Testis (tissue), 3 donors: ENCODE results near the gene TTLL5. TPM values are rescaled to one million over a fixed set of nuclear protein-coding genes. Genes with fewer than 3 reads are reported as not detected.

Source experiments
- DNase-seq: peaks from one replicate; pipeline ENCODE4 v3.0.0-alpha.2; 2019
- H3K27ac ChIP-seq, 2 donors: fragments of 200-600 bp; sonication (generic); one replicate each; pipeline ENCODE4 v1.5.1; 2019
- H3K27me3 ChIP-seq: fragments of 200-600 bp; sonication (generic); one replicate; pipeline ENCODE4 v1.5.1; 2019
- H3K36me3 ChIP-seq: fragments of 200-600 bp; sonication (generic); one replicate; pipeline ENCODE4 v1.5.1; 2017; ENCODE audit warnings: low read depth; ENCODE audit errors: missing control alignments
- H3K4me1 ChIP-seq: fragments of 200-600 bp; sonication (generic); one replicate; pipeline ENCODE4 v1.5.1; 2019
- H3K4me3 ChIP-seq, 2 donors: fragments of 200-600 bp; sonication (generic); one replicate each; pipeline ENCODE4 v1.5.1; 2017 to 2019
- H3K9me3 ChIP-seq: fragments of 200-600 bp; sonication (generic); one replicate; pipeline ENCODE4 v1.5.1; 2017
- POLR2A ChIP-seq: fragments of 450-650 bp; IDR thresholded peaks from one replicate; pipeline ENCODE4 v1.6.1; 2017; ENCODE audit warnings: antibody characterized with exemption, mild to moderate bottlenecking, moderate library complexity
- WGBS, 2 donors: methylation state at CpG; one replicate each; pipeline ENCODE4 v1.1.5; 2018; 5-methylcytosine and 5-hydroxymethylcytosine counted together
- intact Hi-C: fragments of 100-400 bp; cut with DNase I; formaldehyde crosslinking; loops from one replicate; pipeline ENCODE4 v1.15.1; 2023; ENCODE audit warnings: low total_unique reads
- polyA plus RNA-seq: library from polyadenylated mRNA; stranded (reverse); fragments of 350-450 nt; fragmentation: Illumina TruSeq; extraction: RNeasy Lipid Tissue Mini Kit (QIAGEN cat#74804); gene quantifications from one replicate; pipeline ENCODE4 v1.2.3, GENCODE V29; 2014; ENCODE audit warnings: low read depth, low replicate concordance; ENCODE audit not compliant: insufficient read depth
- total RNA-seq, 2 donors: library from RNA; depleted of rRNA; stranded (reverse); fragments of >200 nt; gene quantifications; one replicate each; pipeline ENCODE4 v1.2.3, GENCODE V29; 2016
- TF ChIP-seq, protein P1 (sequence below), 3 experiments: fragments of 450-650 bp in 2 of 3; fragments of 200-600 bp in 1 of 3; sonication (generic) in 1 of 3; IDR thresholded peaks; one replicate each; pipeline ENCODE4 v1.5.1; 2016 to 2019; ENCODE audit warnings: antibody characterized with exemption in 3 of 3, mild to moderate bottlenecking in 2 of 3, moderate library complexity in 1 of 3

Gene TTLL5
- total and polyA plus RNA-seq, 3 donors from 2014 or later = 112 to 318 (median 155) TPM

DNA sequence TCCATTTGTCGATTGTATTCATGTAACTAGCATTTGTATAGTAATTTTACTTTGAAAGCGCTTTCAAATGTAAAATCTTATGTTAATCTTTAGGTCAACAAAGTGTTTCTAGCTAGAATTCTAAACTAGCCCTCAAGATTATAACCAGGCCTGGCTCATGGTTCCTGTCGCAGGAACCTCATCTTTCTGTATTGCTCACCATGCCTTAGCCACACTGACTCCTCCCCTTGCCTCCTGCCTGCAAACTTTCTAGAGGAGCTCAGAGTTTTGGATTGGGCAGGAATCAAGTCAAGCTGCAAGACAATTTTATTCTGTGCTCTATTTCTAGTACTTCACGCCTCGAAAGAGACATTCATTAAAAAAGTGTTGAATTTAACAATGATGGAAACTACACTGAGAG is 220.9 kb downstream of the TTLL5 start:
- whole genome bisulfite sequencing, 2 donors = 93 to 98% methylated on average over 5 of the region's 5 CpGs
- intact Hi-C loops = no loop called here
- no peak overlapping the region for H3K27ac ChIP-seq
- H3K27me3 ChIP-seq = no peaks in the 10 kb centered on the region
- no peaks in the 10 kb centered on the region for H3K36me3 ChIP-seq
- TF ChIP-seq POLR2A = no peak
- no peaks in the 10 kb centered on the region for H3K9me3 ChIP-seq
- DNase-seq = no peak
- H3K4me1 ChIP-seq = peaks cover 5% of the 10 kb centered on the region
- no peak overlapping the region for H3K4me3 ChIP-seq

DNA sequence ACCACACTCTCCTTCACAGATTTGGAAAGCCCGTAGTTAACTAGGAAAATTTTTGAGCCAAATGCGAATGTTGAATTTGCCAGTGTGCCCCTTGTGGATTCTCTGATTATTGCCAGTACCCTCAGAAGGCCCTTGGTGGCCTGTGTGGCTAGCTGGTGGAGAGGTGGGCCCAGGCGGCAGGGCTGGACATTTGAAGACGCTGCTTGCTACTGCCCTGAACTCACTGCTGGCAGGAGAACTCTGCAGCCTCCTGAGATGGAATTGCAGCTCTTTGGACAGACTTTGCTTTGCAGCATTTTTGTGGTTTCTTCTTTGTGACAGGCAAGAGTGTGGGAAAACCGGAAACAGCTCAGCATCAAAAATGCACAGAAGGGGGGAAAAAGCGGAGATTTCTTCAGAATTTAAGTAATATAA is 223.2 kb downstream of the TTLL5 start:
- WGBS, 2 donors = 73 to 91% methylated on average over 6 of the region's 6 CpGs
- TF ChIP-seq POLR2A = no peak
- TF ChIP-seq, protein P1, sequence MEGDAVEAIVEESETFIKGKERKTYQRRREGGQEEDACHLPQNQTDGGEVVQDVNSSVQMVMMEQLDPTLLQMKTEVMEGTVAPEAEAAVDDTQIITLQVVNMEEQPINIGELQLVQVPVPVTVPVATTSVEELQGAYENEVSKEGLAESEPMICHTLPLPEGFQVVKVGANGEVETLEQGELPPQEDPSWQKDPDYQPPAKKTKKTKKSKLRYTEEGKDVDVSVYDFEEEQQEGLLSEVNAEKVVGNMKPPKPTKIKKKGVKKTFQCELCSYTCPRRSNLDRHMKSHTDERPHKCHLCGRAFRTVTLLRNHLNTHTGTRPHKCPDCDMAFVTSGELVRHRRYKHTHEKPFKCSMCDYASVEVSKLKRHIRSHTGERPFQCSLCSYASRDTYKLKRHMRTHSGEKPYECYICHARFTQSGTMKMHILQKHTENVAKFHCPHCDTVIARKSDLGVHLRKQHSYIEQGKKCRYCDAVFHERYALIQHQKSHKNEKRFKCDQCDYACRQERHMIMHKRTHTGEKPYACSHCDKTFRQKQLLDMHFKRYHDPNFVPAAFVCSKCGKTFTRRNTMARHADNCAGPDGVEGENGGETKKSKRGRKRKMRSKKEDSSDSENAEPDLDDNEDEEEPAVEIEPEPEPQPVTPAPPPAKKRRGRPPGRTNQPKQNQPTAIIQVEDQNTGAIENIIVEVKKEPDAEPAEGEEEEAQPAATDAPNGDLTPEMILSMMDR (IDR thresholded peaks at IDR 0.05) = no peak
- Histone ChIP-seq H3K4me1 (no peaks in the 10 kb centered on the region), H3K27me3 (no peaks in the 10 kb centered on the region), H3K27ac (no peak overlapping the region), H3K36me3 (no peaks in the 10 kb centered on the region), H3K9me3 (no peaks in the 10 kb centered on the region), H3K4me3 (no peak overlapping the region)
- DNase-seq = no peak
- intact Hi-C loops = no loop called here

DNA sequence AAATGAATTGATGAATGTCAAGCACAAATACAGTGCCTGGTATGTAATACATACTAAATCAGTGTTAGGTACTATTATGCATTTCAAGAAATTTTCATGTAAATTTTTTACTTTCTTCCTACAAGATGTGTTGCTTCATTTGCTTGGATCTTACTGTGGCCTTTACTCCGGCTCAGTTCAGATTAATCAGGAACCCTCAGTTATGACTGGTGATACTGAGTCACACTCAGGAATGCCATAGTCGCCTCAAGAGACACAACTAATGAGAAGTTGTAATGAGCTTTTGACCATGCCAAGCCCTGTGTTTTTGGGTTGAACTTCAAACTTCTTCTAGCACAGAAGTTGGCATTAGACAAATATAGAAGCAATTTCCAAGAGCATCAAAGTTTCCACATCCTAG is 224.8 kb downstream of the TTLL5 start:
- Histone ChIP-seq H3K4me3 (no peak overlapping the region), H3K27ac (no peak overlapping the region), H3K27me3 (no peaks in the 10 kb centered on the region), H3K36me3 (no peaks in the 10 kb centered on the region), H3K4me1 (no peaks in the 10 kb centered on the region), H3K9me3 (no peaks in the 10 kb centered on the region)
- intact Hi-C loops = no loop called here
- DNase-seq = no peak
- TF ChIP-seq, protein P1 (IDR thresholded peaks at IDR 0.05) = no peak
- TF ChIP-seq POLR2A = no peak
- 82 to 96% methylated on average over 2 of the region's 2 CpGs for WGBS, 2 donors

DNA sequence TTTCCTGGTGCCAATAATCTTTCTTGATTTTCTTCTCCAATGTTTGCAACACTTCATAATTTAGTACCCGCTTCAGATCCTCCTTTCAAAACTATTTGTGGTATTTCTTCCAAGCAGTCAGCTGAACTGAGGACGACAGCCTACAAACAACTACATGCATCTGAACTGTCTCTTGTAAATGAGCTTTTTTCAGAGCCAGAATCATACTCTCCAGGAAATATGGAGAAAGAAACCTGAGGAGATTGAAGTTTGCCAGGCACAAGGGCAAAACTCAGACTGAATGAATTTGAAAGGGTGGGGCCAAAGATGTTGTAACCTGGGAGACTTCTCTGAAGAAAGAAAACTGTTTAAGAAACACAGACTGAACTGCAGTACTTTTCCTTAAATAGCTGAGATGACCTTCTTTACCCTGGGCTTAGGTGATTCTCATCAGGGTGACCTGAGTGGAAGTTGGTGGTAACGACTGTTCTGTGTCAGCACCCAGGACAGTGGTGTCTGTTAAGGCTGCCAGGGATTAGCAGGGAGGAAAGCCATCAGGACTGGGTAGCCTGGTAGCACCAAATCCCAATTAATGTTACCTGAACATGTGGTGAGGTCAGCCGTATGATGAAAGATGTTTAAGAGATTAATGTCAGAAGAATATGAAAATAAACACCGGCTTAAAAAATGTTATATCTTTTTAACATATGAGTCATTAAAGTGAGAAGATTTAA is 225.7 kb downstream of the TTLL5 start:
- Histone ChIP-seq H3K4me1 (no peaks in the 10 kb centered on the region), H3K4me3 (no peak overlapping the region), H3K9me3 (no peaks in the 10 kb centered on the region), H3K27ac (no peak overlapping the region), H3K27me3 (no peaks in the 10 kb centered on the region), H3K36me3 (no peaks in the 10 kb centered on the region)
- DNase-seq = no peak
- 85 to 89% methylated on average over 5 of the region's 5 CpGs for WGBS, 2 donors
- TF ChIP-seq, protein P1 (IDR thresholded peaks at IDR 0.05) = no peak
- TF ChIP-seq POLR2A = no peak
- intact Hi-C loops = no loop called here

DNA sequence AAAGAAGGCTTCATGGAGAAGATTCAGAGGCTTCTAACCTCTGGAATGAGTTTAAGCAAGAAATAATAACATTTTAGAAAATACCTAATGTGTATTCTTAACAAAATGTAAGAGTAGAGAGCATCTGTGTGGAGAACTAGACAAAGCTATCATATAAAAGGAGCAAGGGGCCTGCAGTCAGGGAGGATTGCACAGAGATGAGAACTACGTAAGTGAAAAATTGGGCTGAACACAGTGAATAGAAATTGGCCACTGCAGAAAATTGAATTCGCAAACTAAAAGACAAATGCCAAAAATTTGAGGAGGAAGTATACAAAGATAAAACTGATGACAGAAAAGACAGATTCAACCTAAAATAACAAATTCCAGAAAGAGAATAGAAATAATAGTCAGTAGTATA is 227.9 kb downstream of the TTLL5 start:
- H3K27me3 ChIP-seq = no peaks in the 10 kb centered on the region
- DNase-seq = no peak
- WGBS, 2 donors = 95 to 96% methylated on average over 2 of the region's 2 CpGs
- intact Hi-C loops = no loop called here
- no peaks in the 10 kb centered on the region for H3K36me3 ChIP-seq
- no peaks in the 10 kb centered on the region for H3K4me1 ChIP-seq
- no peak overlapping the region for H3K27ac ChIP-seq
- TF ChIP-seq, protein P1 (IDR thresholded peaks at IDR 0.05) = no peak
- TF ChIP-seq POLR2A = no peak
- H3K9me3 ChIP-seq = no peaks in the 10 kb centered on the region
- H3K4me3 ChIP-seq = no peak overlapping the region
